H1 (cell line): ENCODE results near the gene KCTD8. TPM values are rescaled to one million over a fixed set of nuclear protein-coding genes. Genes with fewer than 3 reads are reported as not detected.

Experiments
- ASH2L ChIP-seq: fragments of 200-600, 300-600 bp; sonication (generic); IDR thresholded peaks from one replicate; pipeline ENCODE4 v1.7.1; 2017; ENCODE audit warnings: low read length
- CBX5 ChIP-seq: fragments of 300-800, 300-1000 bp; sonication (generic); IDR thresholded peaks from 2 replicates; pipeline ENCODE4 v1.7.1; 2016; ENCODE audit warnings: antibody characterized with exemption, low read length, low read depth
- CTBP2 ChIP-seq: IDR thresholded peaks from 2 replicates; pipeline ENCODE4 v1.7.0; 2011; ENCODE audit warnings: borderline replicate concordance, mild to moderate bottlenecking, moderate library complexity, mixed read lengths, low read length; ENCODE audit not compliant: insufficient read depth, insufficient read length
- CTCF ChIP-seq, 3 experiments: IDR thresholded peaks; 1 replicate in 2 of 3; 2 replicates in 1 of 3; pipeline versions ENCODE4 v1.5.1 to v1.6.1; 2011; ENCODE audit warnings: low read length in 3 of 3, mild to moderate bottlenecking in 3 of 3, inconsistent platforms in 2 of 3, low read depth in 1 of 3, moderate library complexity in 1 of 3; ENCODE audit not compliant: insufficient read depth in 1 of 3; ENCODE audit errors: control extremely low read depth in 1 of 3
- GABPA ChIP-seq: IDR thresholded peaks from 2 replicates; pipeline ENCODE4 v1.6.1; 2011; ENCODE audit warnings: mild to moderate bottlenecking, low read length, moderate library complexity, borderline replicate concordance; ENCODE audit not compliant: insufficient read depth
- JUND ChIP-seq: IDR thresholded peaks from 2 replicates; pipeline ENCODE4 v1.6.1; 2011; ENCODE audit warnings: mild to moderate bottlenecking, improper control_type of control experiment, low read length
- KDM5A ChIP-seq: fragments of 200-600 bp; IDR thresholded peaks from 2 replicates; pipeline ENCODE4 v1.7.1; 2012; ENCODE audit warnings: mild to moderate bottlenecking, low read length, inconsistent platforms, mixed read lengths
- RBBP5 ChIP-seq: IDR thresholded peaks from 2 replicates; pipeline ENCODE4 v1.7.1; 2012; ENCODE audit warnings: low read depth, mild to moderate bottlenecking, inconsistent platforms, low read length, moderate library complexity, borderline replicate concordance
- RFX5 ChIP-seq: IDR thresholded peaks from 2 replicates; pipeline ENCODE4 v1.6.1; 2011; ENCODE audit warnings: low read depth, low read length, improper control_type of control experiment, borderline replicate concordance
- RNF2 ChIP-seq: fragments of 200-900, 300-1000 bp; sonication (generic); IDR thresholded peaks from 2 replicates; pipeline ENCODE4 v1.7.1; 2016; ENCODE audit warnings: borderline replicate concordance, low read depth, mild to moderate bottlenecking, antibody characterized with exemption, low read length; ENCODE audit not compliant: poor library complexity, severe bottlenecking; ENCODE audit errors: missing control alignments
- SAP30 ChIP-seq: fragments of 300-600 bp; sonication (generic); IDR thresholded peaks from 2 replicates; pipeline ENCODE4 v1.7.1; 2012; ENCODE audit warnings: low read length, moderate library complexity, mild to moderate bottlenecking, inconsistent platforms; ENCODE audit not compliant: insufficient read depth, insufficient replicate concordance
- SUZ12 ChIP-seq: fragments of 200-600 bp; sonication (generic); IDR thresholded peaks from 2 replicates; pipeline ENCODE4 v1.6.1; 2012; ENCODE audit warnings: mild to moderate bottlenecking, inconsistent platforms, low read length, moderate library complexity, mixed read lengths
- TAF7 ChIP-seq: optimal IDR thresholded peaks from 2 replicates; pipeline ENCODE3; 2011; ENCODE audit warnings: low read depth, mild to moderate bottlenecking, inconsistent platforms, low read length, moderate library complexity, borderline replicate concordance
- TCF12 ChIP-seq: IDR thresholded peaks from 2 replicates; pipeline ENCODE4 v1.6.1; 2011; ENCODE audit warnings: low read depth, mild to moderate bottlenecking, low read length
- ZNF274 ChIP-seq: IDR thresholded peaks from 2 replicates; pipeline ENCODE4 v1.7.0; 2012; ENCODE audit warnings: low read length, borderline replicate concordance; ENCODE audit errors: extremely low read depth
- polyA plus RNA-seq, 7 experiments: library from polyadenylated mRNA; depleted of rRNA in 3 of 7; stranded (reverse) in 5 of 7; unstranded in 2 of 7; fragments of >200 nt in 5 of 7; fragments of 200-250 nt in 2 of 7; gene quantifications; 1 replicate in 5 of 7; 2 replicates in 1 of 7; 4 replicates in 1 of 7; pipeline versions ENCODE4 v1.2.1 to v1.2.3, GENCODE V29; 2011 to 2013; ENCODE audit warnings: missing spikeins in 2 of 7, mixed read lengths in 2 of 7
- total RNA-seq: library from RNA; stranded (reverse); fragmentation: NEBNext Ultra II Directional; extraction: Animal tissue kit (Norgen Biotek cat#: 25700); gene quantifications from 2 replicates; pipeline ENCODE4 v1.2.1, GENCODE V29; 2021

KCTD8 gene
- total and polyA plus RNA-seq, 2 of the 8 experiments (the other 6 are each of a cell fraction or from before 2014, with no cell fraction given), result 2.9 to 3.7 TPM

GRCh38 chr4:44448521-44449461 is at the start of gene KCTD8 (continued):
- TF ChIP-seq CTBP2 (no peak), TAF7 (peak; percentile 6), TCF12 (no peak), GABPA (no peak), SAP30 (no peak), KDM5A (no peak), JUND (peak; percentile 14; the same call in 1 of the 2 replicates), RNF2 (no peak), SUZ12 (no peak), RFX5 (no peak), ZNF274 (no peak), CTCF (IDR thresholded peaks at IDR 0.05; ENCODE audit: control extremely low read depth in 1 of 3, insufficient read depth in 1 of 3, low read depth in 1 of 3, low read length in 3 of 3) (peak; percentile 52 to 80 (median 75)), ASH2L (peak; percentile 89), CBX5 (no peak), RBBP5 (no peak; the same call in 1 of the 2 replicates)
